GM10266 (cell line): ENCODE data around the gene PRSS53.

Experiments used
- DNase-seq: peaks from one replicate; pipeline ENCODE4 v3.0.0; 2012; ENCODE audit errors: extremely low spot score
- TF ChIP-seq, protein P1 (sequence below): IDR thresholded peaks from 2 replicates; pipeline ENCODE4 v1.5.1; 2012; ENCODE audit warnings: mild to moderate bottlenecking, low read depth; ENCODE audit not compliant: control insufficient read depth, insufficient read depth; ENCODE audit errors: missing control alignments

Gene PRSS53

DNA sequence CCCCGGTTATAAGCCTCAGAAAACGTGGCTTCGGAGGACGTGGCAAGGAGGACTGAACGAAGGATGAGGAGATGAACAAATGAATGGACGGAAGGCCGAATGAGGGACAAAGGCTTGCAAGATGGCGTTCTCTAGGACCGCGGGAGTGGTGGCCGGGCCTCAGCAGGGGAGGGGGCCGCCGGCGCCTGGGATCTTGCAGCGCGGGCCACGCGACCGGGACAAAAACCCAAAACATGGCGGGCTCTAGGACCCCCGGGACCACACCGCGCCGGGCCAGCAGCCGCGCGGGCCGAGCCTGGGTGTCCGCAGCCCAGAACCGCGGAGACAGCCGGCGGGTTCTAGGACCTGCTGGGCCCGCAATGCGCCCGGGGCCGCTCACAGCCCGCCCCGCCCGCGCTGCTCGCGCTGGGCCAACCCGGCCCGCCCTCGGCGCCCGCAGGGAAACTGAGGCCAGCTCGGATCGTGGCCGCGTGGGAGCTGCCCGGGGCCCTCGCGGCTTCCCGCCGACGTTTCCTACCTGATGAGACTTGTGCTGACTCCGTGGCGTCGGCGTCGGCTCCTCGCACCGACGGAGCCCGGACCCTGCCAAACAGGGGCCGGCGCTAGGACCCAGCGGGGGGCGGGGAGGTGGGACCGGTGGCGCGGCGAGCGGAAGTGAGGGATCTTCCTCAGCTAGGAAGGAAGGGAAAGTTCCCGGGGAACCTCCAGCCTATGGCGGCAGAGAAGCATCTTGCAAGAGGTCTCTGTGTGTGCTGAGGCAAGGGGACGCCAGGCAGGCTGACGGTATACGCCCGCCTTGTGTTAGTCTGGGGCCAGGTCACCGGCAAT, 15.4 kb downstream of the PRSS53 start:
- peak; percentile 93 for DNase-seq
- TF ChIP-seq, protein P1, sequence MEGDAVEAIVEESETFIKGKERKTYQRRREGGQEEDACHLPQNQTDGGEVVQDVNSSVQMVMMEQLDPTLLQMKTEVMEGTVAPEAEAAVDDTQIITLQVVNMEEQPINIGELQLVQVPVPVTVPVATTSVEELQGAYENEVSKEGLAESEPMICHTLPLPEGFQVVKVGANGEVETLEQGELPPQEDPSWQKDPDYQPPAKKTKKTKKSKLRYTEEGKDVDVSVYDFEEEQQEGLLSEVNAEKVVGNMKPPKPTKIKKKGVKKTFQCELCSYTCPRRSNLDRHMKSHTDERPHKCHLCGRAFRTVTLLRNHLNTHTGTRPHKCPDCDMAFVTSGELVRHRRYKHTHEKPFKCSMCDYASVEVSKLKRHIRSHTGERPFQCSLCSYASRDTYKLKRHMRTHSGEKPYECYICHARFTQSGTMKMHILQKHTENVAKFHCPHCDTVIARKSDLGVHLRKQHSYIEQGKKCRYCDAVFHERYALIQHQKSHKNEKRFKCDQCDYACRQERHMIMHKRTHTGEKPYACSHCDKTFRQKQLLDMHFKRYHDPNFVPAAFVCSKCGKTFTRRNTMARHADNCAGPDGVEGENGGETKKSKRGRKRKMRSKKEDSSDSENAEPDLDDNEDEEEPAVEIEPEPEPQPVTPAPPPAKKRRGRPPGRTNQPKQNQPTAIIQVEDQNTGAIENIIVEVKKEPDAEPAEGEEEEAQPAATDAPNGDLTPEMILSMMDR, result no peak

DNA sequence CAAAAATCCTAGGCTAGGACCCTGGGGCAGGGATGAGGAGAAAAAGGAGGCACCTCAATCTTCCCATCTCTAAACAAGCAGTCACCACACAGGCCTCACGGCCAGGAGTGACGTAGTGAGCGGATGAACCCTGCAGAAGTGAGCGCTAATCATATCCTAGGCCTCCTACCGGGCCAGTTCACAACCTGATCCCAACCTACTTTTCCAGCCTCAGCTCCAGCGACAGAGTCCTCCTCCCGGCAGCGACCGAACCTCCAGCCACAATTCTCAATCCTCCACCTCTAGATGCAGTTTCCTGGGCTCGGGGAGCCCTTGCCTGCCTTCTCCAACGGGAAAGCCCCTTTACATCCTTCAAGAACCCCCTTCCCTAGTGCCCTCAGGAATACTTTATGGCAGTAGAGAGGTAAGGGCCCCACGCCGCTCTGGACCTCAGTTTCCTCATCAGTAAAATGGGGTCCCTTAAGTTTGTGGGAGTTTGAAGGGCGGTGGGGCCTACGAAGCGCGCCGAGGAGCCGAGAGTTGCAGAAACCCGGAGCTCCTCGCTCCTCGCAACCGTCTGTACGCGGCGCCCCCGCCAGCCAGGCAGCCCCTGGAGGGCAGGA, 16.1 kb downstream of the PRSS53 start:
- TF ChIP-seq, protein P1, result no peak
- peak; percentile 57 for DNase-seq

DNA sequence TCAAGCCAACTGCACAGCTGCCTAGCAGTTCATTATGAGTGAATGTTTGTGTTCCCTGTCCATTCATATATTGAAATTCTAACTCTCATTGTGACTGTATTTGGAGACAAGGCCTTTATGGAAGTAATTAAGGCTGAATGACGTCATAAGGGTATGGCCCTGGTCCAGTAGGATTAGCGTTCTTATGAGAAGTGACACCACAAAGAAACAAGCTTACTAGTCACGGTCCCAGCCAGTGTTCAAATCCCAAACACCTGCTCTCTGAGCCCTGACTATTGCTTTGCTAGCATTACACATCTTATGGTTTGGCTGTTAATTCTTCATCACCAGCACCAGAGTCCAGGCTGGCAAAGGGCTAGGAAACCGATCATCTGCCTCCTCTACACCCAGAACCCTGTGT, 16.9 kb downstream of the PRSS53 start:
- no peak for DNase-seq
- TF ChIP-seq, protein P1, result no peak

DNA sequence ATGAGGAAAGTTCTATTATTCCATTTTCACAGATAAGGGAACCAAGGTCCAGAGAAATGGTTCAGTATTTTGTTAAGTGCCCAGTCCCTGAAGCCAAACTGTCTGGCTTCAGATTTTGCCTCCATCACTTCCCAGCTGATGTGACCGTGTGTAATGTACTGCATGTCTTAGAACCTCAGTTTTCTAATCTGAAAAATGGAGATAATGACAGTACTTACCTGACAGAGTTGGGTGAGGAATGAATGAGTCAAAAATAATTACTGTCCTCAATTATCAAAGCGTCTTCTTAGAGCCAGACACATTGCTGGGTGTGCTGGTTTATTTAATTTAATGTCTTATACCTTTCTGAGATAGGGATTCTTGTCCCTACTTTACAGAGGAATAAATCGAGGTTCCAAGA, 21.4 kb downstream of the PRSS53 start:
- no peak for DNase-seq

DNA sequence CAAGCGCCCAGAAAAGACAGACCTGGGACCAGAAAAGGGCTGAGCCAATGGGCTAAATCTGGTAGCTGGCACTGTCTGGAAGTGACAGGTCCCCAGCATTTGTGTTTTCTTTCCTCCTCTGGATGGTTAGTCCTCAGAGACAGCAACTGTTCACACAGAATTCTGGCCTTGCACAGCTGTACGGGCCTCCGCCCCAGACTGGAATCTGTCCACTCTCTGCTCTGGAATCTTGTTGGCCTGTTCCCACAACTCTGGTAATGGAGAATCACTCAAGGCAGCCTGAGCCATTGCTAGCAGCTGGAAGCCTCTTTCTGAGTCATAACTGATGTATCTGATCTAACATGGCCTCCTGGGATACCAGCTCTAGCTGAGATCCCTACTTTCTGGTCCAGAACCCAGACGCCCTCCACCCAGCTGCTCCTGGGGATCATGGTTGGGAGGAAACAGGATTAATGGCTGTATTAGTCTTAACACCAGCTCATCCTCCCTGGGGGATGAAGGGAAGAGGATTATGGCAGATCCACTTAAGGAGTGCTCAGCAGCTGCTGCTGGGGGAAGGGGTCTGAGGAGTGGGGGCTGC, 23.8 kb downstream of the PRSS53 start:
- no peak for DNase-seq
- TF ChIP-seq, protein P1, result no peak

More for the DNA sequence above, 21.4 kb downstream of the PRSS53 start:
- TF ChIP-seq, protein P1, result no peak

DNA sequence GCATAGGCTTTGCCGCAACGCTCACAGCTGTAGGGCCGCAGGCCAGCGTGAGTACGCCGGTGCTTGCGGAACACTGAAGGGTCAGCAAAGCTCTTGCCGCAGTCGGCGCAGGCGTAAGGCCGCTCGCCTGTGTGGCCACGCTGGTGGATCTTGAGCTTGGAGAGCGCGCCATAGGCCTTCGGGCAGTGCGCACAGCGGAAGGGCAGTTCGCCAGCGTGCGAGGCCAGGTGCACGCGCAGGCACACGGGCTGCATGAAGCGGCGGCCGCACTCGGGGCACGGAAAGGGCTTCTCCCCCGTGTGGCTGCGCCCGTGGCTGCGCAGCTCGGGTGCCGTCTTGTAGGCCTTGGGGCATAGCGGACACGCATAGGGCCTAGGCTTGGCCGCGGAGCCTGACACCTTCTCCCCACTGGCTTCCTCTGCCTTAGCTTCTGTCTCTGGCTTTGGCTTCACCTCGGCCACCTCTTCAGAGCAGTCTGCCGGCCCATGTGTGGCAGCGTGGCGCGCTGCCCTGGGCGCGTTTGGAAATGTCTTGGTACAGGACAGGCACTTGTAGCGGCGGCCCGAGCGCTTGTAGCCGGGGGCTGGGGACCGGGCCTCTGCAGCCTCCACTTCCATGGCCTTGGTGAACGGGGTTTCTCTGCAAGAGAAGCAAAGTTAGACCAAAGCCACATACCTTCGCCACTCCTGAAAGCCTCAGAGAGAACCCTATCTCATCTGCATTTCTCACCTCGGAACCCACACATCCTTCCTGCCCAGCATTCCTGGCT, 24.7 kb downstream of the PRSS53 start:
- TF ChIP-seq, protein P1, result no peak
- DNase-seq, result no peak
